ENCODE results near the gene CFAP74. TPM values are rescaled to one million over a fixed set of nuclear protein-coding genes. Genes with fewer than 3 reads are reported as not detected.

CFAP74 gene
- total RNA-seq, 2 donors from 2014 or later: under 0.01 TPM; not detected in 1

DNA sequence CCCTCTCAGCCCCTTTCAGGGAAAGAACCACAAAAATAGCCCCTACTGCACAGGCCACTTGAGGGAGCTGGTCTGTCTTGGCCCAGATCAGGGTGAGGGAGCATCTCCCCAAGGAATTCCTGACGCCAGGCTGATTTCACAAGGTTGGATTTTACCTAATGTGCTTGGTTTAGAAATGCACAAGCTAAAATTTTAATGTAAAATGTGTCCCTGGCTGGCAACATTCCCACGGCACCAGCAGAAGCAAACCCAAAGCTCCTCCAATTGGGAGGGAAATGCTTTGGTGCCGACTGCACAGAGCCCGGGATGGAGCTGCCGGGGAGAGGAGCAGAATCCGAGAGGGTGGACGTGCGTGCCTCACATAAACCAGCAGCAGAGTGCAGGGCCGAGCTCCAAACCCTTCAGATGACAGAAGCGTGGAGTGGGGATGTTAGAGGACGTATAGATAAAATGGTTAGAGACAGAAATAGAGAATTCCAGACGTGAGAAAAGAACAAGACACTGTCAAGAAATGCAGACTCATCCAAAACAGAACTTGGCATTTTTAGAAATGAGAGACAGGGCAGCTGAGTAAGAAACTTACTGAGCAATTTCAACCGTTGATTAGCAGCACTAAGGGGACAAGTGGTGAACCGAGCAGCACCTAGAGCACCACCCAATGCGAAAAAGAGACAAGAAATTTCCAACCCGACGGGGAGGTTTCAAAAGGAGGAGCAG is 42.9 kb downstream of the CFAP74 start:
- H3K27me3 ChIP-seq: peaks cover 0 to 3% of the 10 kb centered on the region in 2 donors

DNA sequence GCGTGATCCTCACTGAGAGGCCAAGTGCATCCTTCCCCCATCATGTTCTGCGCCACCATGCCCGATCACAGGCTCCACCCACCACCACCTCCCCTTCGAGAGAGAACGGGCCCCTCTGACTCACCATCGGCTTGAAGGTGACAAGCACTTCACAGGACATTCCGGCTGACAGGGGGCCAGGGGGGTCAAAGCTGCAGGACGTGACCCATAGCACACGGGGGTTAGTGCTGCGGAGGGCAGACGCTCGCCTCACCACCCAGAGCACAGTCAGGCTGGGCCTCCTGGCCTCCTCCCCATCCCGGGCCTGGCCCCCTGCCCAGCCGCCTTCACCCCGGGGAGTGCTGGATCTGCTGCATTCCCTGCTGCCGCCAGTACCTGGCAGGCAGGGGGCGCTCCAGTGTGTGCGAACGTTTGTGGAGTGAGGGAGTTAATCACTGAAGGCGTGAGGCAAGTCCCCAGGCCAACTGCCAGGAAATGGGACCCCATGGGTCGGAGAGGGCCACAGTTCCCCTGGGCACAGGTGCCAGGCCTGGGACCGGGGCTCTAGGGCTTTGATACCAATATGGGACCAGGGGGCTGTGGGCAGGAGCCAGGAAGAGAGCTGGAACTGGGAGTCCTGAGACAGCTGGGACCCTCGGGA is 43.6 kb downstream of the CFAP74 start:
- Histone ChIP-seq H3K4me3 (no peak overlapping the region), H3K27me3 (peaks cover 0 to 1% of the 10 kb centered on the region in 2 donors), H3K36me3 (replicated peaks in 1 of 2; ENCODE audit: insufficient read depth in 1 of 2, low read depth in 2 of 2) (no peaks in the 10 kb centered on the region), H3K27ac (no peak overlapping the region), H3K9me3 (no peaks in the 10 kb centered on the region), H3K4me1 (peaks cover 8% of the 10 kb centered on the region)
- WGBS, 2 donors: 5% methylated on average over 13 to 23 of the region's 23 CpGs
- TF ChIP-seq POLR2A (IDR thresholded peaks at IDR 0.05): no peak
- TF ChIP-seq, protein P1, sequence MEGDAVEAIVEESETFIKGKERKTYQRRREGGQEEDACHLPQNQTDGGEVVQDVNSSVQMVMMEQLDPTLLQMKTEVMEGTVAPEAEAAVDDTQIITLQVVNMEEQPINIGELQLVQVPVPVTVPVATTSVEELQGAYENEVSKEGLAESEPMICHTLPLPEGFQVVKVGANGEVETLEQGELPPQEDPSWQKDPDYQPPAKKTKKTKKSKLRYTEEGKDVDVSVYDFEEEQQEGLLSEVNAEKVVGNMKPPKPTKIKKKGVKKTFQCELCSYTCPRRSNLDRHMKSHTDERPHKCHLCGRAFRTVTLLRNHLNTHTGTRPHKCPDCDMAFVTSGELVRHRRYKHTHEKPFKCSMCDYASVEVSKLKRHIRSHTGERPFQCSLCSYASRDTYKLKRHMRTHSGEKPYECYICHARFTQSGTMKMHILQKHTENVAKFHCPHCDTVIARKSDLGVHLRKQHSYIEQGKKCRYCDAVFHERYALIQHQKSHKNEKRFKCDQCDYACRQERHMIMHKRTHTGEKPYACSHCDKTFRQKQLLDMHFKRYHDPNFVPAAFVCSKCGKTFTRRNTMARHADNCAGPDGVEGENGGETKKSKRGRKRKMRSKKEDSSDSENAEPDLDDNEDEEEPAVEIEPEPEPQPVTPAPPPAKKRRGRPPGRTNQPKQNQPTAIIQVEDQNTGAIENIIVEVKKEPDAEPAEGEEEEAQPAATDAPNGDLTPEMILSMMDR (IDR thresholded peaks at IDR 0.05): peak; percentile 61 to 85 (median 80)
- ATAC-seq: peak; percentile 82
- intact Hi-C loops (cut with DNase I): no loop called here
- DNase-seq: peak; percentile 84 to 88 (median 86)

More for the DNA sequence above, 42.9 kb downstream of the CFAP74 start:
- ATAC-seq (no peak), DNase-seq (no peak)
- Histone ChIP-seq H3K36me3 (replicated peaks in 1 of 2; ENCODE audit: insufficient read depth in 1 of 2, low read depth in 2 of 2) (no peaks in the 10 kb centered on the region), H3K4me1 (peaks cover 8% of the 10 kb centered on the region), H3K9me3 (no peaks in the 10 kb centered on the region), H3K4me3 (no peak overlapping the region), H3K27ac (no peak overlapping the region)
- 39 to 46% methylated on average over 17 of the region's 17 CpGs for WGBS, 2 donors
- TF ChIP-seq, protein P1 (IDR thresholded peaks at IDR 0.05): no peak
- no peak for TF ChIP-seq POLR2A (IDR thresholded peaks at IDR 0.05)
- intact Hi-C loops (cut with DNase I): no loop called here

DNA sequence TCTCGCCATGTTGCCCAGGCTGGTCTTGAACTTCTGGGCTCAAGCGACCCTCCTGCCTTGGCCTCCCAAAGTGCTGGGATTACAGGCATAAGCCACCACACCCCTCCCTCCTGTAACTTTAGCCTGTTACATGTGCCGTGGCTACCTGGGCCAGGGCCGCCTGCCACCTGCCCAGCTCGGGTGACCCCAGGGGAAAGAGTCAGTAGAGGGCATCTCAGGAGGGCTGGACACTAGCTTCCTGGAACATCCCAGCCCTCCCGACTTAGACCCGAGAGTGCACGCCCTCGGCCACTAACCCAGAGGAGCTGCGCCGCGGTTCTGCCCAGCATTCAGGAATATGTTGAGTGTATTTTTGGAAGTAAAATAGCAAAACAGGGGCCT is 44.1 kb downstream of the CFAP74 start:
- intact Hi-C loops (cut with DNase I): no loop called here
- H3K27ac ChIP-seq: no peak overlapping the region
- no peak for TF ChIP-seq POLR2A (IDR thresholded peaks at IDR 0.05)
- TF ChIP-seq, protein P1 (IDR thresholded peaks at IDR 0.05): no peak

DNA sequence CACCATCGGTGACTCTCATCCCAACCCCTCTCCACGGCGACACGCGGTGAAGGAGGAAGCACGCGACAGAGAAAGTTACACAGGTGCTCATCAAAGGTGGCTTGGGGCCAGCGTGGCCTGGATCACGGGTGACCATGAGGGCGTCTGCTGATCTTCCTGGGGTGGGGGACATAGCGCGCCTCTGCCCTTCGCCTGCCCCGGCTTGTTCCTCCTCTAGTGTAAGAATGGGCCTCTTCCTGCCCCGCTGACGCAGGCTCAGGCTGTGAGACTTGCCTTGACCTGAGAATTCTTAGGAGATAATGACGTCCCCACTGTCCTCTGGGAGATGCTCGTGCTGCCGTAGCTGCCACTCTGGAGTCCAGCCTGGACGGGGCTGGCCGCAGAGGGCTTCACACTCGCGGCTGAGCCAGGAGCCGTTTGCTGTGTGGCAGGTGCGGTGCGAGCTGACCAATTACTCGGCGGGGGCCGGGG is 45.5 kb downstream of the CFAP74 start:
- ATAC-seq (no peak), DNase-seq (no peak)
- WGBS, 2 donors: 72 to 78% methylated on average over 16 to 29 of the region's 29 CpGs
- Histone ChIP-seq H3K36me3 (replicated peaks in 1 of 2; ENCODE audit: insufficient read depth in 1 of 2, low read depth in 2 of 2) (no peaks in the 10 kb centered on the region), H3K27me3 (no peaks in the 10 kb centered on the region), H3K4me3 (no peak overlapping the region), H3K27ac (no peak overlapping the region), H3K9me3 (no peaks in the 10 kb centered on the region), H3K4me1 (peaks cover 8% of the 10 kb centered on the region)
- TF ChIP-seq POLR2A (IDR thresholded peaks at IDR 0.05): no peak
- TF ChIP-seq, protein P1 (IDR thresholded peaks at IDR 0.05): no peak
- intact Hi-C loops (cut with DNase I): no loop called here

More for the DNA sequence above, 44.1 kb downstream of the CFAP74 start:
- H3K36me3 ChIP-seq (replicated peaks in 1 of 2; ENCODE audit: insufficient read depth in 1 of 2, low read depth in 2 of 2): no peaks in the 10 kb centered on the region
- H3K9me3 ChIP-seq: no peaks in the 10 kb centered on the region
- no peaks in the 10 kb centered on the region for H3K27me3 ChIP-seq
- WGBS, 2 donors: 65 to 71% methylated on average over 7 to 10 of the region's 12 CpGs
- DNase-seq: no peak
- H3K4me3 ChIP-seq: no peak overlapping the region
- no peak for ATAC-seq
- H3K4me1 ChIP-seq: peaks cover 8% of the 10 kb centered on the region
